Activated T-helper 9 cell treated with anti-CD3 and anti-CD28 coated beads, Interleukin-2, amount 50 U/mL, for 16 hours (primary cell): Measurements from ENCODE around the gene PSAP.

Experiments used
- DNase-seq: peaks from one replicate; pipeline ENCODE4 v3.0.0-alpha.2; 2020; ENCODE audit warnings: low read depth

The PSAP gene

GRCh38 chr10:71766717-71767419 lies 84.2 kb downstream of the PSAP start:
- DNase-seq = no peak
